NT2/D1 (cell line): ENCODE measurements around the gene R3HDM4.

Experiments used
- SUZ12 ChIP-seq: IDR thresholded peaks from 2 replicates; pipeline ENCODE4 v1.6.1; 2011; ENCODE audit not compliant: insufficient read length, insufficient read depth; ENCODE audit errors: extremely low read depth
- ZNF274 ChIP-seq: IDR thresholded peaks from 2 replicates; pipeline ENCODE4 v1.6.1; 2011; ENCODE audit warnings: mild to moderate bottlenecking, low read depth, low read length

GRCh38 chr19:939439-939838, 26.4 kb upstream of the R3HDM4 start:
- TF ChIP-seq ZNF274 (no peak), SUZ12 (no peak)
